HepG2 (cell line): Measurements from ENCODE around the gene ZSWIM7. TPM values are rescaled to one million over a fixed set of nuclear protein-coding genes. Genes with fewer than 3 reads are reported as not detected.

Source experiments
- ATF6 ChIP-seq: sonication (generic); formaldehyde crosslinking; conservative IDR thresholded peaks from 2 replicates; pipeline ENCODE4 v1.4.0; 2020; ENCODE audit warnings: missing genetic modification reagents
- E2F2 ChIP-seq: sonication (generic); formaldehyde crosslinking; IDR thresholded peaks from 2 replicates; pipeline ENCODE4 v1.4.0; 2020; ENCODE audit warnings: missing genetic modification reagents, borderline replicate concordance
- EEA1 ChIP-seq: sonication (generic); formaldehyde crosslinking; IDR thresholded peaks from 2 replicates; pipeline ENCODE4 v1.5.1; 2020; ENCODE audit warnings: mild to moderate bottlenecking, missing genetic modification reagents, borderline replicate concordance
- HDAC1 ChIP-seq: sonication (generic); formaldehyde crosslinking; IDR thresholded peaks from 2 replicates; pipeline ENCODE4 v1.5.1; 2020; ENCODE audit warnings: mild to moderate bottlenecking, missing genetic modification reagents
- KLF16 ChIP-seq, 2 experiments: sonication (generic) in 1 of 2; formaldehyde crosslinking in 1 of 2; IDR thresholded peaks; 2 replicates each; pipeline versions ENCODE4 v1.6.1 to v1.8.0; 2016 to 2023; ENCODE audit warnings: missing genetic modification reagents in 2 of 2, missing compliant biosample characterization in 1 of 2
- MYNN ChIP-seq: sonication (generic); formaldehyde crosslinking; IDR thresholded peaks from 2 replicates; pipeline ENCODE4 v1.4.0; 2020; ENCODE audit warnings: mild to moderate bottlenecking, low read depth, missing genetic modification reagents
- NCOA2 ChIP-seq: sonication (generic); formaldehyde crosslinking; IDR thresholded peaks from 2 replicates; pipeline ENCODE4 v1.8.0; 2022; ENCODE audit warnings: inconsistent platforms
- NONO ChIP-seq, 2 experiments: fragments of 450-650 bp in 1 of 2; sonication (generic) in 1 of 2; formaldehyde crosslinking in 1 of 2; IDR thresholded peaks in 1 of 2; conservative IDR thresholded peaks in 1 of 2; 2 replicates each; pipeline versions ENCODE4 v1.6.1 to v1.8.0; 2017 to 2022; ENCODE audit warnings: mild to moderate bottlenecking in 1 of 2, missing genetic modification reagents in 1 of 2, moderate library complexity in 1 of 2
- PAXIP1 ChIP-seq: sonication (generic); formaldehyde crosslinking; conservative IDR thresholded peaks from 2 replicates; pipeline ENCODE4 v1.4.0; 2020; ENCODE audit warnings: mild to moderate bottlenecking, missing genetic modification reagents, moderate library complexity
- PHF21A ChIP-seq: sonication (generic); formaldehyde crosslinking; IDR thresholded peaks from 2 replicates; pipeline ENCODE4 v1.5.0; 2020; ENCODE audit warnings: mild to moderate bottlenecking, missing genetic modification reagents
- RELA ChIP-seq: sonication (generic); formaldehyde crosslinking; IDR thresholded peaks from 2 replicates; pipeline ENCODE4 v1.4.0; 2020; ENCODE audit warnings: missing genetic modification reagents
- THAP8 ChIP-seq: sonication (generic); formaldehyde crosslinking; IDR thresholded peaks from 2 replicates; pipeline ENCODE4 v1.5.1; 2020; ENCODE audit warnings: missing genetic modification reagents, mild to moderate bottlenecking, borderline replicate concordance
- ZMYM3 ChIP-seq: sonication (generic); formaldehyde crosslinking; IDR thresholded peaks from 2 replicates; pipeline ENCODE4 v1.5.1; 2020; ENCODE audit warnings: mild to moderate bottlenecking, missing genetic modification reagents
- ZNF160 ChIP-seq: sonication (generic); formaldehyde crosslinking; IDR thresholded peaks from 2 replicates; pipeline ENCODE4 v1.8.0; 2022; ENCODE audit warnings: mild to moderate bottlenecking, inconsistent platforms, missing genetic modification reagents
- ZNF230 ChIP-seq: sonication (generic); formaldehyde crosslinking; IDR thresholded peaks from 2 replicates; pipeline ENCODE4 v1.4.0; 2020; ENCODE audit warnings: mild to moderate bottlenecking, missing genetic modification reagents
- ZNF296 ChIP-seq: sonication (generic); formaldehyde crosslinking; conservative IDR thresholded peaks from 2 replicates; pipeline ENCODE4 v1.5.0; 2020; ENCODE audit warnings: mild to moderate bottlenecking, missing genetic modification reagents
- ZNF451 ChIP-seq: sonication (generic); formaldehyde crosslinking; IDR thresholded peaks from 2 replicates; pipeline ENCODE4 v1.5.0; 2020; ENCODE audit warnings: mild to moderate bottlenecking, missing genetic modification reagents
- ZNF644 ChIP-seq: IDR thresholded peaks from 2 replicates; pipeline ENCODE4 v1.6.1; 2016; ENCODE audit warnings: low read depth
- ZNF891 ChIP-seq: sonication (generic); formaldehyde crosslinking; IDR thresholded peaks from 2 replicates; pipeline ENCODE4 v1.5.0; 2020; ENCODE audit warnings: mild to moderate bottlenecking, missing genetic modification reagents
- polyA plus RNA-seq, 8 experiments: library from polyadenylated mRNA; depleted of rRNA in 3 of 8; stranded (reverse) in 7 of 8; unstranded in 1 of 8; fragments of >200 nt; fragmentation: Illumina TruSeq in 4 of 8; extraction: Trizol in 4 of 8; gene quantifications; 2 replicates each; pipeline versions ENCODE4 v1.2.1 to v1.2.3, GENCODE V29; 2011 to 2016; ENCODE audit warnings: low read depth in 4 of 8, missing spikeins in 1 of 8, mixed read lengths in 1 of 8; ENCODE audit not compliant: insufficient read depth in 1 of 8
- total RNA-seq, 5 experiments: library from RNA; depleted of rRNA; stranded (reverse); fragments of >200 nt; fragmentation: Illumina TruSeq; extraction: Trizol; gene quantifications; 2 replicates each; pipeline ENCODE4 v1.2.3, GENCODE V29; 2016; ENCODE audit warnings: low read depth in 1 of 5
- TF ChIP-seq, protein P1 (sequence below): sonication (generic); formaldehyde crosslinking; IDR thresholded peaks from 2 replicates; pipeline ENCODE4 v1.5.1; 2020; ENCODE audit warnings: missing genetic modification reagents, mild to moderate bottlenecking, borderline replicate concordance

The ZSWIM7 gene
- total and polyA plus RNA-seq, 2 of the 13 experiments (the other 11 are each of a cell fraction or from before 2014, with no cell fraction given) = 13.1 to 28.1 TPM

DNA sequence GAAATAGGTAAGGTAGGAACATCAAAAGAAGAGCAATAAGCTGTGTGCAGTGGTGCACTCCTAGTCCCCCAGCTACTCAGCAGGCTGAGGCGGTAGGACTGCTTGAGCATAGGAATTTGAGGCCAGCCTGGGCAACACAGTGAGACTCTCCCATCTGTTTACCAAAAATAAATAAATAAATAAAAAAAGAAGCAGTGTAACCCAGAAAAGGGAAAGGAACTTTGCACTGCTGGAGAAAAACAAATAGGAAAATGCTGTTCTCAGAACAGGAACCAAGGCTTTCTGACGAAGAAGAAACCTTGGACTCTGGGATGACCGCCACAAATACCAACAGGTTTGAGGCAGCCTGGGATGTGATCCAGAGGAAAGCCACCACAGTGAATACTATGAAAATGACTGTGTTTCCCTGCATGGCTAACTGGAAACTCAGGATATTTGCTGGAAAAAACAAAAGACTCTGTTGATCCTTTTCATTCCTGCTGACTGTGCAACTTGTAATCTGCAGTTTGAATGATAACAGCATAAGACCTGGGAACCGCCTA is 41.3 kb upstream of the ZSWIM7 start (continued):
- TF ChIP-seq ATF6 = no peak
- TF ChIP-seq THAP8 (CRISPR knock-in tag) = no peak
- TF ChIP-seq, protein P1, sequence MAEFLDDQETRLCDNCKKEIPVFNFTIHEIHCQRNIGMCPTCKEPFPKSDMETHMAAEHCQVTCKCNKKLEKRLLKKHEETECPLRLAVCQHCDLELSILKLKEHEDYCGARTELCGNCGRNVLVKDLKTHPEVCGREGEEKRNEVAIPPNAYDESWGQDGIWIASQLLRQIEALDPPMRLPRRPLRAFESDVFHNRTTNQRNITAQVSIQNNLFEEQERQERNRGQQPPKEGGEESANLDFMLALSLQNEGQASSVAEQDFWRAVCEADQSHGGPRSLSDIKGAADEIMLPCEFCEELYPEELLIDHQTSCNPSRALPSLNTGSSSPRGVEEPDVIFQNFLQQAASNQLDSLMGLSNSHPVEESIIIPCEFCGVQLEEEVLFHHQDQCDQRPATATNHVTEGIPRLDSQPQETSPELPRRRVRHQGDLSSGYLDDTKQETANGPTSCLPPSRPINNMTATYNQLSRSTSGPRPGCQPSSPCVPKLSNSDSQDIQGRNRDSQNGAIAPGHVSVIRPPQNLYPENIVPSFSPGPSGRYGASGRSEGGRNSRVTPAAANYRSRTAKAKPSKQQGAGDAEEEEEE (CRISPR knock-in tag) = no peak
- peak; percentile 28; the same call in 1 of the 2 replicates for TF ChIP-seq HDAC1 (CRISPR knock-in tag)
- no peak for TF ChIP-seq NONO (IDR thresholded peaks at IDR 0.05)
- peak; percentile 46; the same call in 1 of the 2 replicates for TF ChIP-seq NONO (CRISPR knock-in tag; conservative IDR thresholded peaks at IDR 0.05)
- peak; percentile 84 for TF ChIP-seq NCOA2 (CRISPR knock-in tag)
- TF ChIP-seq E2F2 (CRISPR knock-in tag) = no peak
- no peak for TF ChIP-seq ZNF891 (CRISPR knock-in tag)
- no peak for TF ChIP-seq ZNF230 (CRISPR knock-in tag)
- TF ChIP-seq RELA (CRISPR knock-in tag) = no peak
- peak; percentile 55; the same call in 1 of the 2 replicates for TF ChIP-seq PHF21A
- no peak for TF ChIP-seq MYNN (CRISPR knock-in tag)
- TF ChIP-seq PAXIP1 (CRISPR knock-in tag) = peak; percentile 96
- TF ChIP-seq ZNF451 = no peak
- TF ChIP-seq ZNF160 (CRISPR knock-in tag) = no peak
- TF ChIP-seq EEA1 (CRISPR knock-in tag) = no peak
- TF ChIP-seq KLF16 (CRISPR knock-in tag; IDR thresholded peaks at IDR 0.05) = 0 out of 4 replicates have a peak, but pooled peaks of 1 of the 2 experiments have one; percentile 42
- TF ChIP-seq ZNF644 (CRISPR knock-in tag) = peak; percentile 56; the same call in 1 of the 2 replicates
- no peak for TF ChIP-seq ZNF296
- TF ChIP-seq ZMYM3 (CRISPR knock-in tag) = peak; percentile 92
